Brain pericyte (primary cell): ENCODE results near the gene FAM20B.

Experiments
- DNase-seq: peaks from one replicate; pipeline ENCODE4 v3.0.0-alpha.2; 2012; ENCODE audit warnings: low read depth, low spot score

The FAM20B gene

DNA sequence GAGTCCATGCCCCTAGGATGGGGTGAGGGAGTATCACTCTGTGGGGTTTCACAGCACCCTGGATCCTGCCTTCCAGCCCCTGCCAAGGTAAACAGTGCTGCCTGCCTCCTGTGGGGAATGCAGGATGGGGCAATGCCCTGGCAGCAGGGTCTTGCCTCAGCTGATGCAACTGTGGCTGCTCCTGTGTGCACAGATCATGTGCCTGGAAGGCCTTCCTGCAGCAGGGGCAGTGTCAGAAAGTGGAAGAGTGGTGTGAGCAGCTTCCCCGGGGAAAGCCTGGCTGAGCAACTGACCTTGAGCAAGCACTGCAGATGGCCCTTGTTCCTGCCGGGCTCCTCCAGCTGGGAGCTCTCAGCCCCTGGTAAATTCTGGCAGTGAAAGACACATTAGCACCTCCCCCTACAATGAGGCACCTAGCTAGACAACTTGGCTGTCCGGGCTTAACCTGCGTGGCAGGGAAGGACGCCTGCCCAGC is 66.0 kb downstream of the FAM20B start:
- DNase-seq: peak; percentile 80

DNA sequence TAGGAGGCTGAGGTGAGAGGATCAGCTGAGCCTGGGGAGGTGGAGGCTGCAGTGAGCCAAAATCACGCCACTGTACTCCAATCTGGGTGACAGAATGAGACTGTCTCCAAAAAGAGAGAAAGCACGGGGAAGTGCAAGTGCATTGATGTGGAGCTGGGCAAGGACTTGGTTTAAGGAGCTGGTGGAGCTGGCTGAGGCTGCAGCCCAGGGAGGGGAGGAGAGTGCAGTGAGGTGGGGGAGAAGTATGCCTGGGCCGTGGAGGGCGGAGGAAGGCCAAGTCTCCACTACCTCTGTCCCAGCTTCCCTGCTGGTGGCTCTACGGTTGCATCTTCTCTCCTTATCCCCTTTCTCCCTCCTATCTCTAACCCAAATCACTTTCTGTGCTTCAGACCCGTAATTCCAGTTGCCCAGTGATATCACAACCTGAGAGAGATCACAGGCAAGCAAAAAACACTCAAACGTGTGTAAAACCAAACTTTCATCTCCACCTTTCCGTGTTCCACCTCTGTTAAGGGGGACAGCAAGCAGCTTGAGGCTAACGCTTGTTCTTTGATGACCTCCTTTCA is 67.3 kb downstream of the FAM20B start:
- DNase-seq: no peak

DNA sequence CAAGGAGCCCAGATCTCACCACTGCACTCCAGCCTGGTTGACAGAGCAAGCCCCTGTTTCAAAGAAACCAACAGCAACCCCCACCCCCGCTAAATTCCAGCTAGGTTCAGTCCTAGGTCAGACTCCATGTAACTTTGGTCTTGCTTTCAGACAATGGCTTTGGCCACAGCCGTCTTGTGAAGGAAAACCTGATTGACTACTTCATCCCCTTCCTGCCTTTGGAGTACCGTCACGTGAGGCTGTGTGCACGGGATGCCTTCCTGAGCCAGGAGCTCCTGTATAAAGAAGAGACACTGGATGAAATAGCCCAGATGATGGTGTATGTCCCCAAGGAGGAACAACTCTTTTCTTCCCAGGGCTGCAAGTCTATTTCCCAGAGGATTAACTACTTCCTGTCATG is 69.1 kb downstream of the FAM20B start:
- DNase-seq: no peak

DNA sequence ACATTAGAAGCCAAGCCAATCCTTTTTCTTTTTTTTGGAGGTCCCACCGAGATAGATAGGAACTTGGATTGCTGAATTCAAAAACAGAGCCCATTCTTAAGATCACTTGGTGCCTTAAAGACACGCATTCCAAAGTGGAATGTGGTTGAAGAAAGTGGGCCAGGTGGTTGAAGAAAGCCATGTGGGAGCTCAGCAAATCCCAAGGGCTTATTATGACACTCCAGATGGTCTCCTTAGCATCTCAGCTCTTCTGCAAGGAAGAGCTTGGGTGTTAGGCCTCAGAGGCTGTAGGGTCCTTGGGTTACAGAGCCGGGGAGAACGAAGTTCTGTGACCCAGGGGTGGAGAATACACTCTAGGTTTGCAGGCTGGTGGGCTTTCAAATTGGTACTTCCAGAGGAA is 69.7 kb downstream of the FAM20B start:
- no peak for DNase-seq

DNA sequence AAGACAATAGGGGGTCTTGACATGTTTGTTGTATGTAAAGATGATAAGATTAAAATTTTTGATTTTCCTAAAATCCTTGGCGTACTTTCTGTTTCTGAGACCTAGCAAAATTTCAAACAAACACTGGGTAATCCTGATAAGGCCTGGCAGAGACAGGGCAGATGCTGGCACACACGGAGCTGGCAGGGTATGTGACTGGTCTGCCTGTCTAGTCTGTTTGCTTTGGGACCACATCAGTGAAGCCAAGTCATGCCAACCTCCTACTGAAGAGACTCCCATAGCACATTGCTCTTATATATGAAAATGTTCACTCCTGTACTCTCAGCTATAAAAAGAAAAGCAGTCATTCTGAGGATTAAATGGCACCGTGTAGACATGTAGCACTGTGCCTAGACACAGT is 70.2 kb downstream of the FAM20B start:
- no peak for DNase-seq

DNA sequence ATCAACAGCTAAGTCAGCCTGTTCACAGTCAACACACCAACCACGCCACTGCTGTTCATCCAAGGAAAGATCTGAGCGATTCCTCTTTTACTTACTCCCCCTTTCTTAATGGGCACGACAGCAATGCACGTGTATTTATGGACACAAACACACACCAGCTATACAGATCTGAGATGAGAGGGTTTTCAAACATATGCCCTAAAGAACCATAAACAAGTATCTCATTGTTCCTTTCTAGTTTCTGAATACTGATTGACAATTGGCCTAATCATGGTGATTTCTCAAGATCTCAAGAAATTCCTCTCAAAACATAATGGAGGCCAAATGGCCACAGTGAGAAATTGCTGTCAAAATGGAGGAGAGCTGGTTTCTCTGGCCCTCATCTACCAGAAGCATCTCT is 74.2 kb downstream of the FAM20B start:
- DNase-seq: no peak

DNA sequence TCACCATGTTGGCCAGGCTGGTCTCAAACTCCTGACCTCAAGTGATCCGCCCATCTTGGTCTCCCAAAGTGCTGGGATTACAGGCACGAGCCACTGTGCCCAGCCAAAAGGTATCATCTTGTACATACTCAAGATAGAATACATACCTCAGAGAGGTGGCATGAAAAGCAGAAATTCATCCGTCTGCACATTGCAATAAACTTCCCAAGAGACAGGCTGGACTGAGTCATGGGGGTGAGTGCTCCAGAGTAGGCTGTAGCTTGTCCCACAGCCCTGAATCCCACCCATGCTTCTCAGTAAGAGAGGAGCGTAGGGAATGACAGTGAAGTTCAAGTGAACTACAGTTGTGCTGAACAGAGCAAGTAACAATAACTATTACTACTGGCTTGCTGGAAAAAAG is 75.9 kb downstream of the FAM20B start:
- no peak for DNase-seq

DNA sequence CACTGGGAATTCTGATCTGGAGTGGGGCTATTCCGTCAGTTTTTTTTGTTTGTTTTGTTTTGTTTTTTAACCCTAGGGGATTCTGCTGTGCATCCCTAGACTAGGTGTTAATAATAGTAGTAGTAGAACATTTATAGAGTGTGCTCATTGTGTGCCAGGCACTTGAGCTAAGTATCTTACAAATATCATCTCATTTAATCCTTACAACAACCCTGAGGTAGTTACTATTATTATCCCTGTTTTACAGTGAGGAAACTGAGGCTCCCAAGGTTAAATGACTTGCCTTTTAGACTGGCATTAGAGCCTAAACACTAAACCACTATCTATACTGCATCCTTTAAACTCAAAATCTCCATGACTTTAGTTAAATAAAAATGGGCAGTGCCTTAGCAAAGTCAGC is 78.3 kb downstream of the FAM20B start:
- no peak for DNase-seq

DNA sequence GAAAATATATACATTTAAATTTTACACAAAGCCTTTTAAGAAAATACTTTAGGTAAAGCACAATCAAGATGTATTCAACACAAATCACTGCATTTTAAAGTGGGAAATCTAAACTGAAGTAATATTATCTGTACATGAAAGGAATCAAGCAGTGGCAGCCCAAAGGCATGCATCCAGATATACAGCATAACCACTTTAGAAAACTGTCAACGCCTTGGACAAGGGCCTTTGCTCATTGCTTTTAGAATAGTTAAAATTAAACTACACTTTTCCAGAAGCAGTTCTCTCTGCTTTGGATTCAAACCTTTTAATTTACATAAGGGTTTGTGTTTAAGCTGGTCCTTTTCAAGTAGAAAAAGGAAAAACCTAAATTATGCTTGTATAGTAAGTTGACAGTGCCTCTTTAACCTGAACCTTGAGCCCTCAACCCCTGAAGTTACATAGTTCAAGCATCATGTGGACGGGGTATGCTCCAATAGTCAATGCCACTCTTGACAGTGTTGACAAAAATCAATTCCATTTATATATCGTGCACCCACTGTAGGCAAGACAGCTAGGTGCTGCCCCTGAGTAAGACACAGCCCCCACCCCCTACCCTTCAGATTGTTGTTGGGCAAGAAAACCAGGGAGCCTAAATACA is 79.0 kb downstream of the FAM20B start:
- no peak for DNase-seq

DNA sequence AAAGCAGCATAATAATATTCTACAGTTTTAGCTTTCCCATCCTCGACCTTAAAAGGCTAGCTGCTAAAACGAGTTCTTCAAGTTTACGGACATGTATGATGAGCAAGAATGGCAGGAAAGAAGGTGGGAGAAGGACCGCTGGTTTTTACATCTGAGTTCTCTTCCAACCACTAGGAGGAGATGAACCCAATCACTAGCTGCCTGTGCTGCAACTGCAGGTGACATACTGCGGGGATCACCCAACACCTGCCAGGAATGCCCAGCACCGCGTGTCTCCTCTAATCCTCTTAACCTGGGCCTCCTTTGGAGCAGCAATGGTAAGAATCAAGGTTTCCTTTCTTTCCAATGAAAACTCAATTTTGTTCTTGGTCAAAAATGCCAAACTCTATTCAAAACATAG is 79.7 kb downstream of the FAM20B start:
- DNase-seq: no peak

DNA sequence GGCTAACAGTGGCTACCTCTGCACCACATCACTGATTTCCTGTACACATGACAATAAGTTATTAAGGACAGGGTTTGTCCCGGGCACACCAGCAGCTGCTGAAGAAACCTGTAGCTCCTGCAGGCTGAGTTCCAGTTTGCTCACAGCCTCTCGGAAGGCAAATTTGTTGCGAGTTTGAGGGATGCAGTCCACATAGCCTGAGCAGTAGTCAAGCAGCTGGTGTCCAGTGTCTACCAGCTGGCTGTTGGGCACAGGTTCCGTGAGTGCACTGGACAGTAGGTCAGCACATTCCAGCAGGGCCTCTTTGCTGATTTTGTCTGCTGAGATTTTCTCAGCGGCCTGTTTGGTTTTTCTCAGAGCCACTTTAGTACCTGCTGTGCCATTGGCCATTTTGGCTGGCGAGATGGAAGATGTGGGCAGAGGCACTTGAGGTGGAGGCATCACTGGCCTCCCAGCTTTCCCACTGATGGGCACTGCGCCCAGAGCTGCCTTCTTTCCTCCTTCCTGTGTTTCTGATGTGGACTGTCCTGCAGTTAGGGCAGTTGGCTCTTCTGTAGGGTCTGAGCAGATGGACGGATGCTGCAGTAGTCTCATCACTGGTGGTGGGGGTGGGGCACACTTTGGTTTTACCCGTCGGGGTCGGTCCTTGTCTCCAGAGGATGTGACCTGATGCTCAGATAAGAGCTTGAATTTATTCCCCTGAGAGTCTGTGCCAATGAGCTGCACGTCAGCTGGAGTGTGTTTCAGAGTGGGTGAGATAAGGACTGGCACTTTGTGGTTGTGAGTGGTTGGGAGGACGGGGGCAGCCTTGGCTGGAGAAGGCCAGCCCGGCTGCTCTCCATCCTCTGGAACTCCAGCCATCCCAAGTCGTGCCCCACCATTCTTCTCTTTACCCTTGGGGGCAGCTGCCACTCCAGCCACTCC is 82.3 kb downstream of the FAM20B start:
- DNase-seq: no peak

DNA sequence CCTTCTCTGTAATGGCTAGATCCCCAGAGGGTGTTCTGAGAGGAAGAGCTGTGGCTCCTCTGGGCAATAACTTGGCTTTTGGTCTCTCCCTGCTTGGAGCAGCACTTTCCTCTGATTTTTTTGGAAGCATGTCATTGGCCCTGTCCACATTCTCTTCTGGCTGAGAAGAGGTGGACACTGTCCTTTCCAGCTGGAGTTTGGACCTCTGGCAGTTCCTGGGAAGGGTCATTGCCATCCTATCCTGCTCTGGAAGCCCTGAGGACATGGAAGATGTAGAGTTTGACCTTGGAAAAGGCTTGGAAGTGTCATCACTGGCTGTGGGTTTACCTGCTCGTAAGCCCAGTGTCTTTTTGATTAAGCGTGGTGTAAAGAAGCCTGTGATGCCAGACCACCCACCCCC is 83.0 kb downstream of the FAM20B start:
- DNase-seq: no peak

DNA sequence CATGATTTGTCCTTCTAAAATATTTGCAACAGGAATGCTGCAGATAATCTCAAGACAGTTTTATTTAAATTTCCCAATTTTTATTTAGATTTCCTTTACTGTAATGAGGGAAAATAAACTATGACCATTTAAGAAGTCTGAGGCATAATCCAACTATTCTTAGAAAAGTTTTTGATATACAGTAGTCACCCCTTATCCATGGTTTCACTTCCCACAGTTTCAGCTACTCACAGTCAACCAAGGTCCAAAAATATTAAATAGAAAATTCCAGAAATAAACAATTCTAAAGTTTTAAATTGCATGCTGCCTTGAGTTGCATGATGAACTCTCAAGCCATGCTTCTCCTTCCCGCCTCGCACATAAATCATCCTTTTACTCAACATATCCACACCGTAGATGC is 89.5 kb downstream of the FAM20B start:
- DNase-seq: no peak

DNA sequence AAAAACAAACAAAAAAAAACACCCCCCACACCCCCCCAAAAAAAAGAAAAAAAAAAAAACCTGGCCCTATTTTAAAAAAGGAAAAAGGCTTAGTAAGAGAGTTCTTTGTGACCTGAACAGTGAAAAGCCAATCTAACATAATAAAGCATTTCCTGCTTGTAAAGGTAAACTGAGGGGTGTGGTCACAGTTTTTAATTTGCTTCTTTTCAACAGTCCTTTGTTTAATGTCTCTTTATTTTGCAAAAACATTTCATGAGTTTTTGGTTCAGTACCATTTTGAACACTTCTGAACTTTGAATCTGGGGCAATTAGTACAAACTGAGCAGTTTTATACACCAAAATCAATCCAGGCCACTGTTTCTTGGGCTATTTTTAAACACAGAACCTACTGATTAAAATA is 93.8 kb downstream of the FAM20B start:
- no peak for DNase-seq

DNA sequence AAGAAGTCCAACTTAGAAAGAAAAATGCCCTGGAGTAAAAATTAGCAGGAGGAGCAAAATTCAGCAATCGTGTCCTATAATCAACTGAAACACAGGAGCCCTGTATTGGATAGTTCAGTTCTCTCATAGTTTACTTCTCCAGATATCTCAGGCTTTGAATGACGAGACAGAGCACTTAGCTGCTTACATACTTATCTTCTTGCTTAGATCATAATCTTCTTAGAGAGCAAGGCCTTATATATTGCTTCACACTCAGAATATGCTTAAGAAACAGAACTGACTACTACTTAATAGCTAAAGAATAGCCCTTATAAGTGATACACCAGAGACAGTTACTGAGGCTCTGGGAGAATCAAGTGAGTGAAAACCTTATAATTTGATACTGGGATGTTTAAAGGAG is 95.0 kb downstream of the FAM20B start:
- no peak for DNase-seq

DNA sequence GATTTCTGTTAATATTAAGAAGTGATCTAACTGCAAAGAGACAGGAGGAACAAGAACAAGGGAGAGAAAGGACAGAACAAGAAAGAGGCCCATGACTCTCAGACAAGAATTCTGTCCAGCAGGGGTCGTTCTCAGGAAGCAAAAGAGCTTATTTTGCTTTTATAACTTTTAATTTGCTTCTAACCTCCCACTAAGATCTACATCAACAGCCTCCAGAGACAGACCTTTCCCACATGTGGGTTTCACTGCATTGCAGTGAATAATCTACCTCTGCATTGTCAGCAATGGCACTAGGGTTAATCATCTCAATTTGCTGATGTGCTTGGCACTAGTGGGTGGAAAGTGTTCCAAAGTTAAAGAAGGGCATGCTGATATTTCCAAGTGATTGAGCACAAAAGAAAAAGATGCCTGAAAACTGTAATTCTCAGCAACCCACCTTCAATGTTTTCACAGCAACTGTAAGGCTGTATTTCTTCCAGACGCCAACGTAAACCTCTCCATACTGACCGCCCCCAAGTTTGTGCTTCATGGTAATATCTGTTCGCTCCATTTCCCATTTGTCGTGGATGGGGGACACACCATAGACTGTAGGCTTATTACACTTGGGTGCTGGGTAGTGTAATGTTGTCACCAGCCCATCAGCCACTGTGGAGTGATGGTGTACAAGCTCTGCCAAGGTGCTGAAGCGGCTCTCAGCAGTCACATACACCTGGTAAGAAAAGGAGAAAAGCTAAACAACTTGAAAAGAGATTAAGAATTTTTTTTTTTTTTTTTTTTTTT is 95.7 kb downstream of the FAM20B start:
- no peak for DNase-seq

DNA sequence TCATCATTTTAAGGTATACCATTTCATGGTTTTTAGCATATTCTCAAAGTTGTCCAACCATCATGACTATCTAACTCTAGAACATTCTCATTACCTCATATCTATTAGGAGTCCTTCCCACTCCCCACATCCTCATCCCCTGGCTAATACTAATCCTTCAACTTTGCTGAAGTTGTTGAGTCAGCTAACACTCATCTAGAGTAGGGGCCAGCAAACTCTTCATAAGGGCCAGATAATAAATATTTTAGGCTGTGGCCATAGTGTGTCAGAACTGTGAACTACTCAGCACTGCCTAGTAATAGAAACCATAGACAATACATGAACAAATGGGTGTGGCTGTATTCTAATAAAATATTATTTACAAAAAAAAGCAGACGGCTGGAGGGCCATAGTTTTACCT is 99.2 kb downstream of the FAM20B start:
- DNase-seq: no peak
